Stimulated activated CD4-positive, alpha-beta T cell treated with anti-CD3 and anti-CD28 coated beads, Interleukin-1b, Interleukin-23, amount 100 ng/mL, for 48 hours (primary cell): ENCODE data around the gene PSMC1.
A peak's percentile ranks its signal among the peaks of the same experiment; 100 is the strongest.
"Not testable (repeated sequence)": the region's sequence is repeated elsewhere in the genome, so short reads cannot be mapped to it uniquely, and the experiment has no call there.

Experiments used
- DNase-seq: peaks from one replicate; pipeline ENCODE4 v3.0.0-alpha.2; 2020

Gene PSMC1

GRCh38 chr14:90256354-90257131 is at the start of gene PSMC1:
Gene PSMC1, plus strand, starts transcription at chr14:90256553. Its CDS starts 45 bp downstream, at chr14:90256598.
- peak; percentile 91 for DNase-seq

GRCh38 chr14:90213099-90213748 is 43.1 kb upstream of the PSMC1 start:
- no peak for DNase-seq

- DNase-seq: no peak
These were observed 27.9 kb upstream of the PSMC1 start for GRCh38 chr14:90228478-90228877.

- DNase-seq: not testable (repeated sequence)
These were observed 26.4 kb upstream of the PSMC1 start for GRCh38 chr14:90229942-90230341.

GRCh38 chr14:90235179-90235976 is 21.0 kb upstream of the PSMC1 start:
- peak; percentile 66 for DNase-seq

- DNase-seq: no peak
These were observed 17.2 kb upstream of the PSMC1 start for GRCh38 chr14:90239139-90239538.

- DNase-seq: no peak
These were observed 13.9 kb upstream of the PSMC1 start for GRCh38 chr14:90242444-90242843.

- no peak for DNase-seq
These were observed 9.4 kb upstream of the PSMC1 start for GRCh38 chr14:90246936-90247335.

GRCh38 chr14:90247441-90247840 is 8.9 kb upstream of the PSMC1 start:
- not testable (repeated sequence) for DNase-seq

- DNase-seq: no peak
These were observed 7.8 kb upstream of the PSMC1 start for GRCh38 chr14:90248594-90248993.

GRCh38 chr14:90253826-90254225 is 2.5 kb upstream of the PSMC1 start:
- no peak for DNase-seq

- DNase-seq: no peak
These were observed 482 bp upstream of the PSMC1 start for GRCh38 chr14:90255871-90256270.

GRCh38 chr14:90263748-90264449 is 7.5 kb downstream of the PSMC1 start:
- no peak for DNase-seq

- DNase-seq: no peak
These were observed 10.2 kb downstream of the PSMC1 start for GRCh38 chr14:90266441-90267154.

GRCh38 chr14:90268420-90268819 is 12.1 kb downstream of the PSMC1 start:
- DNase-seq: no peak

- no peak for DNase-seq
These were observed 16.2 kb downstream of the PSMC1 start for GRCh38 chr14:90272523-90272922.

- no peak for DNase-seq
These were observed 17.2 kb downstream of the PSMC1 start for GRCh38 chr14:90273532-90273931.

GRCh38 chr14:90274019-90274418 is 17.7 kb downstream of the PSMC1 start:
- DNase-seq: no peak

GRCh38 chr14:90274808-90275457 is 18.6 kb downstream of the PSMC1 start:
- DNase-seq: peak; percentile 35

GRCh38 chr14:90275458-90275814 is 19.1 kb downstream of the PSMC1 start:
- no peak for DNase-seq

GRCh38 chr14:90275820-90276219 is 19.5 kb downstream of the PSMC1 start:
- DNase-seq: peak; percentile 61
